Transverse colon (tissue), 4 donors: Measurements from ENCODE around the gene IL36B.

Experiments
- CTCF ChIP-seq, 5 experiments: fragments of 200-600 bp in 3 of 5; fragments of 450-650 bp in 2 of 5; sonication (generic) in 3 of 5; IDR thresholded peaks; 1 replicate in 2 of 5; 2 replicates in 3 of 5; pipeline ENCODE4 v1.5.1; 2016 to 2017; ENCODE audit warnings: antibody characterized with exemption in 5 of 5, inconsistent platforms in 3 of 5, mild to moderate bottlenecking in 2 of 5, moderate library complexity in 1 of 5
- EP300 ChIP-seq: sonication (generic); formaldehyde crosslinking; IDR thresholded peaks from one replicate; pipeline ENCODE4 v1.6.1; 2017; ENCODE audit warnings: antibody characterized with exemption, low read depth
- POLR2A ChIP-seq: fragments of 450-650 bp; IDR thresholded peaks from one replicate; pipeline ENCODE4 v1.6.1; 2016; ENCODE audit warnings: antibody characterized with exemption, mild to moderate bottlenecking, moderate library complexity
- POLR2AphosphoS5 ChIP-seq, 3 donors: sonication (generic); formaldehyde crosslinking; IDR thresholded peaks; one replicate each; pipeline ENCODE4 v1.6.1; 2016; ENCODE audit warnings: antibody characterized with exemption in 3 of 3

GRCh38 chr2:113015042-113015441 lies 37.6 kb downstream of the IL36B start:
- TF ChIP-seq CTCF (IDR thresholded peaks at IDR 0.05) (no peak), POLR2A (no peak), EP300 (no peak), POLR2AphosphoS5 (IDR thresholded peaks at IDR 0.05) (no peak)
